ENCODE results near the gene SEMA5A.

SEMA5A gene

GRCh38 chr5:9233035-9233434 is 312.8 kb downstream of the SEMA5A start:
- Mint-ChIP-seq H3K27ac (no peak overlapping the region), H3K4me1 (peaks cover 7% of the 10 kb centered on the region), H3K4me3 (no peak overlapping the region), H3K36me3 (ENCODE audit: low read depth) (peaks cover 29% of the 10 kb centered on the region), H3K27me3 (ENCODE audit: low read depth, poor library complexity) (no peaks in the 10 kb centered on the region), H3K9me3 (no peaks in the 10 kb centered on the region)
- DNase-seq, result no peak
- TF ChIP-seq, protein P1, sequence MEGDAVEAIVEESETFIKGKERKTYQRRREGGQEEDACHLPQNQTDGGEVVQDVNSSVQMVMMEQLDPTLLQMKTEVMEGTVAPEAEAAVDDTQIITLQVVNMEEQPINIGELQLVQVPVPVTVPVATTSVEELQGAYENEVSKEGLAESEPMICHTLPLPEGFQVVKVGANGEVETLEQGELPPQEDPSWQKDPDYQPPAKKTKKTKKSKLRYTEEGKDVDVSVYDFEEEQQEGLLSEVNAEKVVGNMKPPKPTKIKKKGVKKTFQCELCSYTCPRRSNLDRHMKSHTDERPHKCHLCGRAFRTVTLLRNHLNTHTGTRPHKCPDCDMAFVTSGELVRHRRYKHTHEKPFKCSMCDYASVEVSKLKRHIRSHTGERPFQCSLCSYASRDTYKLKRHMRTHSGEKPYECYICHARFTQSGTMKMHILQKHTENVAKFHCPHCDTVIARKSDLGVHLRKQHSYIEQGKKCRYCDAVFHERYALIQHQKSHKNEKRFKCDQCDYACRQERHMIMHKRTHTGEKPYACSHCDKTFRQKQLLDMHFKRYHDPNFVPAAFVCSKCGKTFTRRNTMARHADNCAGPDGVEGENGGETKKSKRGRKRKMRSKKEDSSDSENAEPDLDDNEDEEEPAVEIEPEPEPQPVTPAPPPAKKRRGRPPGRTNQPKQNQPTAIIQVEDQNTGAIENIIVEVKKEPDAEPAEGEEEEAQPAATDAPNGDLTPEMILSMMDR (IDR thresholded peaks at IDR 0.05), result no peak

DNA sequence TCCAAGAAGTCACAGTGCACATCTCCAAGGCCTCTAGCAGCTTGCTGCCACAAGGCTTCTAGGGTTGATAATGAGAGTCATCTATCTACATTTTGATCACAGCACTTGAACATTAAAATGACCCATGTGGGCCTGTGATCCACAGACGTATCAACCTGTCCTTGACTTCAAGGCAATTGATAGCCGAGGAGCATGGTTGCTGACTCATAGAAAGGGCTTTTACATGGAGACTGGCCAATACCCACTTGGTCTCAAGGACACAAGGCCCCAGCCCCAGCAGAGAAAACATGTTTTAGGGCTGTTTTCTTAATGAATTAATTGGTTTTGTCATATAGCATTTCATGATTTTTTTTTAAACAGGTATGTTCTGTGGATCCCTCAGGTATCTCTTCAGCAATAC is 314.0 kb downstream of the SEMA5A start:
- Mint-ChIP-seq H3K4me1 (peaks cover 7% of the 10 kb centered on the region), H3K27ac (no peak overlapping the region)

GRCh38 chr5:9230355-9230754 is 315.5 kb downstream of the SEMA5A start:
- peaks cover 7% of the 10 kb centered on the region for H3K4me1 Mint-ChIP-seq
- peaks cover 40% of the 10 kb centered on the region for H3K36me3 Mint-ChIP-seq (ENCODE audit: low read depth)
- TF ChIP-seq, protein P1 (IDR thresholded peaks at IDR 0.05), result no peak
- no peak overlapping the region for H3K4me3 Mint-ChIP-seq
- no peak for DNase-seq
- H3K27me3 Mint-ChIP-seq (ENCODE audit: low read depth, poor library complexity), result no peaks in the 10 kb centered on the region
- no peak overlapping the region for H3K27ac Mint-ChIP-seq
- H3K9me3 Mint-ChIP-seq, result no peaks in the 10 kb centered on the region

More for the DNA sequence above, 314.0 kb downstream of the SEMA5A start:
- H3K27me3 Mint-ChIP-seq (ENCODE audit: low read depth, poor library complexity), result no peaks in the 10 kb centered on the region
- H3K36me3 Mint-ChIP-seq (ENCODE audit: low read depth), result peaks cover 32% of the 10 kb centered on the region
- TF ChIP-seq, protein P1 (IDR thresholded peaks at IDR 0.05), result no peak
- no peak overlapping the region for H3K4me3 Mint-ChIP-seq
- H3K9me3 Mint-ChIP-seq, result no peaks in the 10 kb centered on the region
- no peak for DNase-seq

DNA sequence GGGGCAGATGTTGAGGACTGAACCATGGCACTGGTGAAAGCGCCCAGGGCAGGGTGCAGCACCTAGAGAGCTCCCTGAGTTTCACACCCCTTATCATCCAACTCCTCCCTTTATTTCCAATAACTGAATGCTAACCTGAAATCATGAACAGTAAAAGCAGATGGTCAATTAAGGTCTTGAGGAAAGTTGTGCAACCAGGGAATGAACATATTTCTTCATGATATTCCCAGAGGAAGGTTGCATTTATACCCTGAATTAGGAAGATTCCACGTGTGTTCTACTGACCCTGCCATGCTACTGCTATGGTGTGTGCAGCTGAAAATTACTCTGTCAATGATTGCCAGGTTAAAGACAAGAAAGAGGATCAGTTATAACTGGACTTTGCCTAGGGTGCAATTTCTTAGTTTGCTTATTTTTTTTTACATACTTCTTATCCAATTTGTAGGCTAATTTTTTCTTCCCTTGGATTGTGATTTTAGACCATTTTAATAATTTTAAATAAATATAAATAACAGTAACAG is 319.8 kb downstream of the SEMA5A start:
- Mint-ChIP-seq H3K27me3 (ENCODE audit: low read depth, poor library complexity) (peaks cover 4% of the 10 kb centered on the region), H3K4me3 (no peak overlapping the region), H3K36me3 (ENCODE audit: low read depth) (peaks cover 72% of the 10 kb centered on the region), H3K4me1 (peaks cover 7% of the 10 kb centered on the region), H3K9me3 (peaks cover 3% of the 10 kb centered on the region), H3K27ac (no peak overlapping the region)
- no peak for DNase-seq
- TF ChIP-seq, protein P1 (IDR thresholded peaks at IDR 0.05), result no peak

DNA sequence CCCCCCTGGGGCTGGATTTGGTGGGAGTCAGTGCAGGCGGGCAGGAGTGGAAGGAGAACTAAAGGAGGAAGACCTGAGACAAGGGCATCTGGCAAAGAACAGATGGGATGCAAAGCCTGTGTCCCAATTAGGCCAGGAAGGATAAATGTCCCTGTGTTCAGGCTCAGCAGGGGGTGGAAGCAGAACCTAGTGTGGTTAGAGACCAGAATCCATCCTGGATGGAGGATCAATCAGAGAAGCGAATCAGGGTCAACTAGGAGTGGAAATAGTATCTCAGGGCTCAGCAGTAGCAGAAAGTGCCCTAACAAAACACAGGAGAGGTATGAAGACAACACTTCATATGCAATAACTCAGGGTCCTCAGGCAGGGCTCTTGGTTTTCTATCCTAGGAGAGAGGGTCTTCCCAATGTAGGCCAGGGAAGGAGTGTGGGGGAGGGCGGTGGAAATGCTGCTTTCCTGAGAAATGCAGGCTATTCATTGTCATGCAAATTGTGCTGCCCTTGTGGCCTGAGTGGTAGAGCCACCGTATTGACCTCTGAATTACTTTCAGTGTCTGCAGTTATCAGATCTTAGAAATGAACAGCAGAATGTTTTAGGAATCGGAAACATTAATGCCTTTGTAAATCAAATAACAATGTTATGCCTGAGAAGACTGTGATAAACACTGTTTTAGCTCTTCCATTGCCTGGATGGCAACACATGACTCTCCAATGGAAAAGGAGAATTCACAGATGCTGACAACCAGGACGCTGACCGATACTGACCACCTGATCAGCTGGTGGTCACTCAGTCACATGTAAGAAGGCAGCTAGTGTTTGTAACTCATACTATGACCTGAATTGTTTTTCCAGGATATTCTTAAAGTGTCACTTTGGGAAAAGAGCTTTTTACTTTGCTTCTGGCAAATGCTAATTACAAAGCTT is 323.6 kb downstream of the SEMA5A start:
- Mint-ChIP-seq H3K4me3 (no peak overlapping the region), H3K36me3 (ENCODE audit: low read depth) (peaks cover 78% of the 10 kb centered on the region), H3K9me3 (peaks cover 14% of the 10 kb centered on the region), H3K27ac (no peak overlapping the region), H3K27me3 (ENCODE audit: low read depth, poor library complexity) (peaks cover 4% of the 10 kb centered on the region), H3K4me1 (no peaks in the 10 kb centered on the region)
- DNase-seq, result no peak
- TF ChIP-seq, protein P1 (IDR thresholded peaks at IDR 0.05), result no peak

Data from nephron progenitor cell (in vitro differentiated cells).